HepG2 (cell line): ENCODE measurements around the gene FBXO41. TPM values are rescaled to one million over a fixed set of nuclear protein-coding genes. Genes with fewer than 3 reads are reported as not detected.

Experiments
- ATAC-seq: fragments of 200-7000 bp; cut with Tn5 transposase; 3 replicates; pipeline ENCODE4 v1.9.1; 2020; ENCODE audit warnings: mild to moderate bottlenecking, moderate library complexity
- BruUV-seq: library from RNA; stranded (reverse); fragments of 400-500 nt; replicated peaks from 2 replicates; lab custom pipeline; 2021; lab: Mats Ljungman, UMichigan
- CTCF ChIA-PET: fragments of 300-600 bp; formaldehyde crosslinking; extraction: SDS; loops from one replicate; lab custom pipeline; 2021; ENCODE audit warnings: low total read pairs, inconsistent platforms, low intra/inter-chr PET ratio; lab: Yijun Ruan, JAX
- POLR2A ChIA-PET: fragments of 350-600 bp; sonication (Branson Sonifier 250); formaldehyde crosslinking; loops from one replicate; lab custom pipeline; 2020; ENCODE audit warnings: antibody characterized with exemption, inconsistent platforms; lab: Yijun Ruan, JAX
- DNase-seq: peaks from one replicate; pipeline ENCODE4 v3.0.0-alpha.2; 2015; ENCODE audit warnings: low spot score
- FAIRE-seq: peaks from 3 replicates; lab custom pipeline; 2011; peaks lifted over from hg19 to GRCh38; lab: Jason Lieb, UNC
- H2AFZ ChIP-seq: one replicate; pipeline ENCODE4 v1.6.1; 2011; ENCODE audit warnings: low read length, inconsistent platforms
- H3K27ac ChIP-seq: fragments of 300-600 bp; 3 replicates; pipeline ENCODE4 v1.8.0; 2011; ENCODE audit warnings: mixed run types, mild to moderate bottlenecking, mixed read lengths, low read length, inconsistent platforms; ENCODE audit not compliant: insufficient read depth; ENCODE audit errors: extremely low read length
- H3K27me3 ChIP-seq, 2 experiments: fragments of 200-600 bp in 1 of 2; 2 replicates in 1 of 2; 3 replicates in 1 of 2; pipeline versions ENCODE4 v1.6.0 to v1.8.0; 2011; ENCODE audit warnings: low read length in 2 of 2, mild to moderate bottlenecking in 2 of 2, moderate library complexity in 2 of 2, inconsistent platforms in 1 of 2; ENCODE audit not compliant: insufficient read depth in 2 of 2, control insufficient read depth in 1 of 2
- H3K36me3 ChIP-seq, 2 experiments: fragments of 200-600 bp in 1 of 2; replicated peaks in 1 of 2; 2 replicates in 1 of 2; 3 replicates in 1 of 2; pipeline versions ENCODE4 v1.5.1 to v1.8.0; 2011; ENCODE audit warnings: low read length in 2 of 2, inconsistent platforms in 1 of 2; ENCODE audit not compliant: insufficient read depth in 2 of 2, control insufficient read depth in 1 of 2
- H3K4me1 ChIP-seq: 2 replicates; pipeline ENCODE4 v1.5.1; 2012; ENCODE audit warnings: low read length, inconsistent platforms; ENCODE audit not compliant: insufficient read depth
- H3K4me2 ChIP-seq: 2 replicates; pipeline ENCODE4 v1.6.0; 2011; ENCODE audit warnings: low read depth, low read length, inconsistent platforms
- H3K4me3 ChIP-seq, 3 experiments: fragments of 200-600 bp in 1 of 3; sonication (generic), shearing (Covaris generic) in 1 of 3; replicated peaks in 1 of 3; 2 replicates each; pipeline ENCODE4 v1.5.1; 2011 to 2016; ENCODE audit warnings: low read length in 3 of 3, inconsistent platforms in 2 of 3, low read depth in 2 of 3, mild to moderate bottlenecking in 2 of 3, control low read depth in 1 of 3, mixed read lengths in 1 of 3; ENCODE audit not compliant: insufficient read depth in 1 of 3
- H3K79me2 ChIP-seq: one replicate; pipeline ENCODE4 v1.6.1; 2011; ENCODE audit warnings: low read length, inconsistent platforms; ENCODE audit not compliant: insufficient read depth
- H3K9ac ChIP-seq: 2 replicates; pipeline ENCODE4 v1.6.0; 2011; ENCODE audit warnings: mild to moderate bottlenecking, low read depth, low read length, inconsistent platforms; ENCODE audit not compliant: insufficient read depth
- H3K9me3 ChIP-seq: 2 replicates; pipeline ENCODE4 v1.5.1; 2012; ENCODE audit warnings: mild to moderate bottlenecking, low read length
- H4K20me1 ChIP-seq: 2 replicates; pipeline ENCODE4 v1.6.0; 2011; ENCODE audit warnings: inconsistent platforms, mild to moderate bottlenecking, low read length, moderate library complexity; ENCODE audit not compliant: insufficient read depth
- FOXC1 ChIP-seq: sonication (generic); formaldehyde crosslinking; IDR thresholded peaks from 2 replicates; pipeline ENCODE4 v1.8.0; 2022; ENCODE audit warnings: mild to moderate bottlenecking, missing genetic modification reagents, borderline replicate concordance
- GABPB1 ChIP-seq: IDR thresholded peaks from 2 replicates; pipeline ENCODE4 v1.6.1; 2016; ENCODE audit warnings: mild to moderate bottlenecking, missing genetic modification reagents, moderate library complexity, missing compliant biosample characterization
- GRHL1 ChIP-seq: sonication (generic); formaldehyde crosslinking; conservative IDR thresholded peaks from 2 replicates; pipeline ENCODE4 v1.8.0; 2022; ENCODE audit warnings: missing genetic modification reagents
- HMG20B ChIP-seq: conservative IDR thresholded peaks from 2 replicates; pipeline ENCODE4 v1.6.1; 2016; ENCODE audit warnings: missing genetic modification reagents, missing compliant biosample characterization
- KLF13 ChIP-seq: sonication (generic); formaldehyde crosslinking; IDR thresholded peaks from 2 replicates; pipeline ENCODE4 v1.4.0; 2020; ENCODE audit warnings: mild to moderate bottlenecking, missing genetic modification reagents
- KMT2B ChIP-seq: IDR thresholded peaks from 2 replicates; pipeline ENCODE4 v1.6.1; 2016; ENCODE audit warnings: missing genetic modification reagents, missing compliant biosample characterization
- MAFG ChIP-seq: sonication (generic); formaldehyde crosslinking; IDR thresholded peaks from 2 replicates; pipeline ENCODE4 v1.5.1; 2020; ENCODE audit warnings: mild to moderate bottlenecking, missing genetic modification reagents
- MAFK ChIP-seq, 2 experiments: IDR thresholded peaks in 1 of 2; conservative IDR thresholded peaks in 1 of 2; 2 replicates each; pipeline ENCODE4 v1.6.1; 2011; ENCODE audit warnings: improper control_type of control experiment in 2 of 2, low read length in 2 of 2
- MXI1 ChIP-seq: IDR thresholded peaks from 3 replicates; pipeline ENCODE4 v1.6.1; 2012; ENCODE audit warnings: low read depth, low read length, inconsistent platforms, borderline replicate concordance
- PATZ1 ChIP-seq: sonication (generic); formaldehyde crosslinking; IDR thresholded peaks from 2 replicates; pipeline ENCODE4 v1.4.0; 2020; ENCODE audit warnings: missing genetic modification reagents
- RFXANK ChIP-seq: IDR thresholded peaks from 2 replicates; pipeline ENCODE4 v1.6.1; 2016
- SATB2 ChIP-seq: sonication (generic); formaldehyde crosslinking; IDR thresholded peaks from 2 replicates; pipeline ENCODE4 v1.5.0; 2020; ENCODE audit warnings: missing genetic modification reagents
- TBX2 ChIP-seq: sonication (generic); formaldehyde crosslinking; IDR thresholded peaks from 2 replicates; pipeline ENCODE4 v1.5.0; 2020; ENCODE audit warnings: missing genetic modification reagents, mild to moderate bottlenecking, borderline replicate concordance
- ZNF20 ChIP-seq: sonication (generic); formaldehyde crosslinking; IDR thresholded peaks from 2 replicates; pipeline ENCODE4 v1.4.0; 2020; ENCODE audit warnings: mild to moderate bottlenecking, moderate library complexity, missing genetic modification reagents
- ZNF446 ChIP-seq: sonication (generic); formaldehyde crosslinking; IDR thresholded peaks from 2 replicates; pipeline ENCODE4 v1.5.0; 2020; ENCODE audit warnings: mild to moderate bottlenecking, missing genetic modification reagents
- ZNF460 ChIP-seq: sonication (generic); formaldehyde crosslinking; IDR thresholded peaks from 2 replicates; pipeline ENCODE4 v1.5.1; 2020; ENCODE audit warnings: missing genetic modification reagents, mild to moderate bottlenecking, borderline replicate concordance
- ZNF577 ChIP-seq: sonication (generic); formaldehyde crosslinking; IDR thresholded peaks from 2 replicates; pipeline ENCODE4 v1.4.0; 2020; ENCODE audit warnings: mild to moderate bottlenecking, low read depth, missing genetic modification reagents, borderline replicate concordance
- ZNF687 ChIP-seq: sonication (generic); formaldehyde crosslinking; IDR thresholded peaks from 2 replicates; pipeline ENCODE4 v1.5.1; 2020; ENCODE audit warnings: mild to moderate bottlenecking, missing genetic modification reagents, moderate library complexity
- WGBS: methylation state at CpG from one replicate; pipeline ENCODE4 v1.1.6; 2017; ENCODE audit warnings: low lambda C conversion rate; 5-methylcytosine and 5-hydroxymethylcytosine counted together
- in situ Hi-C: cut with HindIII; loops from 2 replicates; pipeline ENCODE4 v1.10.0; 2017; ENCODE audit warnings: low pct_unique_long_range_greater_than_20kb; ENCODE audit not compliant: extremely low pct_ligation_motif_present
- intact Hi-C: fragments of 100-400 bp; cut with micrococcal nuclease; formaldehyde crosslinking; loops from one replicate; pipeline ENCODE4 v1.10.0; 2022; ENCODE audit not compliant: unreplicated experiment
- polyA plus RNA-seq, 8 experiments: library from polyadenylated mRNA; depleted of rRNA in 3 of 8; stranded (reverse) in 7 of 8; unstranded in 1 of 8; fragments of >200 nt; fragmentation: Illumina TruSeq in 4 of 8; extraction: Trizol in 4 of 8; gene quantifications; 2 replicates each; pipeline versions ENCODE4 v1.2.1 to v1.2.3, GENCODE V29; 2011 to 2016; ENCODE audit warnings: low read depth in 4 of 8, missing spikeins in 1 of 8, mixed read lengths in 1 of 8; ENCODE audit not compliant: insufficient read depth in 1 of 8
- total RNA-seq, 5 experiments: library from RNA; depleted of rRNA; stranded (reverse); fragments of >200 nt; fragmentation: Illumina TruSeq; extraction: Trizol; gene quantifications; 2 replicates each; pipeline ENCODE4 v1.2.3, GENCODE V29; 2016; ENCODE audit warnings: low read depth in 1 of 5

FBXO41 gene
- total and polyA plus RNA-seq, 2 of the 13 experiments (the other 11 are each of a cell fraction or from before 2014, with no cell fraction given), result 4.2 to 10.3 TPM

DNA sequence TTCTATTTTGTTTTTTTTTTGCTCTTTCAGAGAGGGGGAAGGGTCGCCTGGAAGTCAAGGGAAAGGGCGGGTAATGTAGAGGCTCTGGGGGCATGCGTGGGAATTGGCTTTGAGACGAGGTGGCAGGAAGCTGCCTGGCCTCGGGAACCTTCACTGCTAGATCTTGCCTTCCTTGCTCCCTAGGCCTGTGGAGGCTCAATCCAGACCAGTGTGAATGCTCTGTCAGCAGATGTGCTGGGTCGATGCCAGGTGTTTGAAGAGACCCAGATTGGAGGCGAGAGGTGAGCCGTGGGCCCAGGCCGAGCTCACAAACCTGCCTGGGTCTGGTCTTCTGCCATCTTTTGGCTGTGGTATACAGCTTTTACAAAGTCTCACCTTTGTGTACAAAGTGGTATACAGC is 34.6 kb downstream of the FBXO41 start:
- Histone ChIP-seq H3K36me3 (peaks cover 60 to 93% of the 10 kb centered on the region in 2 experiments), H3K79me2 (peaks cover 3% of the 10 kb centered on the region), H3K4me3 (no peak overlapping the region), H4K20me1 (peaks cover 6% of the 10 kb centered on the region; the same call in 1 of the 2 replicates), H2AFZ (no peak overlapping the region), H3K27me3 (no peaks in the 10 kb centered on the region), H3K9ac (no peak overlapping the region), H3K9me3 (no peaks in the 10 kb centered on the region), H3K27ac (no peak overlapping the region), H3K4me2 (no peak overlapping the region), H3K4me1 (peaks cover 30% of the 10 kb centered on the region)
- DNase-seq (no peak), ATAC-seq (no peak), FAIRE-seq (no peak)
- ChIA-PET CTCF (no interaction called here), POLR2A (interaction anchor here (0.7 to 2.5 kb wide), 3 partner anchors 10 to 16 kb away, joined by 4 to 5 read pairs (median 5); partner anchors contain the start of gene CCT7)
- in situ Hi-C loops, result no loop called here
- intact Hi-C loops, result no loop called here
- BruUV-seq, result no TSS peak
- WGBS, result 95% methylated on average over 9 of the region's 9 CpGs
- TF ChIP-seq ZNF577 (CRISPR knock-in tag), result no peak
- TF ChIP-seq PATZ1 (CRISPR knock-in tag), result no peak
- TF ChIP-seq FOXC1, result no peak
- no peak for TF ChIP-seq GABPB1
- TF ChIP-seq GRHL1 (CRISPR knock-in tag), result no peak
- no peak for TF ChIP-seq SATB2 (CRISPR knock-in tag)
- peak; percentile 30; the same call in 1 of the 2 replicates for TF ChIP-seq ZNF687
- 0 out of 2 replicates have a peak, but pooled peaks have one; percentile 25 for TF ChIP-seq KLF13 (CRISPR knock-in tag)
- no peak for TF ChIP-seq MXI1
- peak in 1 of 2 experiments; percentile 20; a peak in 1 of 4 replicates for TF ChIP-seq MAFK (conservative IDR thresholded peaks at IDR 0.05 in 1 of 2, IDR thresholded peaks at IDR 0.05 in 1 of 2; ENCODE audit: low read length in 2 of 2)
- TF ChIP-seq ZNF446, result no peak
- no peak for TF ChIP-seq MAFG (CRISPR knock-in tag)
- no peak for TF ChIP-seq ZNF460 (CRISPR knock-in tag)
- TF ChIP-seq HMG20B (CRISPR knock-in tag), result no peak
- TF ChIP-seq KMT2B (CRISPR knock-in tag), result no peak
- TF ChIP-seq TBX2 (CRISPR knock-in tag), result no peak
- TF ChIP-seq RFXANK (CRISPR knock-in tag), result no peak
- no peak for TF ChIP-seq ZNF20 (CRISPR knock-in tag)
